Endothelial cell of umbilical vein (primary cell): ENCODE results near the gene TMEM41A. TPM values are rescaled to one million over a fixed set of nuclear protein-coding genes. Genes with fewer than 3 reads are reported as not detected.

ENCODE experiments used
- BruUV-seq: library from RNA; stranded (reverse); fragments of 400-500 nt; replicated peaks from 2 replicates; lab custom pipeline; 2021; lab: Mats Ljungman, UMichigan
- CTCF ChIA-PET: fragments of 300-600, 350-600 bp; sonication (Branson Sonifier 250); formaldehyde crosslinking; loops from one replicate; lab custom pipeline; 2021; ENCODE audit warnings: antibody characterized with exemption, inconsistent platforms; lab: Charles Lee
- POLR2A ChIA-PET: fragments of 300-600, 350-600 bp; sonication (Branson Sonifier 250); formaldehyde crosslinking; loops from one replicate; lab custom pipeline; 2021; ENCODE audit warnings: antibody characterized with exemption, inconsistent platforms; lab: Charles Lee
- DNase-seq: peaks from one replicate; pipeline ENCODE4 v3.0.0-alpha.2; 2011; ENCODE audit warnings: low read depth, low spot score
- FAIRE-seq: peaks from 2 replicates; lab custom pipeline; 2011; peaks lifted over from hg19 to GRCh38; lab: Jason Lieb, UNC
- H2AFZ ChIP-seq: 2 replicates; pipeline ENCODE4 v1.6.0; 2012; ENCODE audit warnings: low read depth, low read length, control low read depth, inconsistent platforms
- H3K27ac ChIP-seq: 2 replicates; pipeline ENCODE4 v1.5.1; 2011; ENCODE audit warnings: low read depth, mild to moderate bottlenecking, control low read depth, low read length, moderate library complexity; ENCODE audit not compliant: insufficient read depth
- H3K27me3 ChIP-seq, 2 experiments: 2 replicates each; pipeline versions ENCODE4 v1.6.0 to v1.6.1; 2011; ENCODE audit warnings: low read length in 2 of 2, mixed read lengths in 1 of 2; ENCODE audit not compliant: control insufficient read depth in 2 of 2, insufficient read depth in 2 of 2
- H3K36me3 ChIP-seq, 2 experiments: 2 replicates in 1 of 2; 3 replicates in 1 of 2; pipeline ENCODE4 v1.5.1; 2011; ENCODE audit warnings: low read length in 2 of 2, mild to moderate bottlenecking in 1 of 2, moderate library complexity in 1 of 2; ENCODE audit not compliant: control insufficient read depth in 2 of 2, insufficient read depth in 2 of 2; ENCODE audit errors: extremely low read depth in 1 of 2
- H3K4me1 ChIP-seq: 3 replicates; pipeline ENCODE4 v1.5.1; 2011; ENCODE audit warnings: mild to moderate bottlenecking, low read length; ENCODE audit not compliant: control insufficient read depth, insufficient read depth; ENCODE audit errors: extremely low read depth
- H3K4me2 ChIP-seq: 2 replicates; pipeline ENCODE4 v1.6.1; 2011; ENCODE audit warnings: low read length, control low read depth, mixed read lengths; ENCODE audit not compliant: insufficient read depth
- H3K4me3 ChIP-seq, 3 experiments: fragments of 200-600 bp in 1 of 3; sonication (generic), shearing (Covaris generic) in 1 of 3; replicated peaks in 1 of 3; 2 replicates each; pipeline ENCODE4 v1.5.1; 2011 to 2016; ENCODE audit warnings: control low read depth in 3 of 3, low read length in 3 of 3, mild to moderate bottlenecking in 2 of 3, inconsistent platforms in 1 of 3, low read depth in 1 of 3, moderate library complexity in 1 of 3; ENCODE audit not compliant: insufficient read depth in 1 of 3
- H3K79me2 ChIP-seq: 2 replicates; pipeline ENCODE4 v1.6.0; 2012; ENCODE audit warnings: low read length, inconsistent platforms; ENCODE audit not compliant: control insufficient read depth, insufficient read depth
- H3K9ac ChIP-seq: replicated peaks from 2 replicates; pipeline ENCODE3; 2011; ENCODE audit warnings: low read length, control low read depth; ENCODE audit not compliant: insufficient read depth; ENCODE audit errors: extremely low read depth
- H3K9me1 ChIP-seq: replicated peaks from 3 replicates; pipeline ENCODE4 v1.6.0; 2011; ENCODE audit warnings: mild to moderate bottlenecking, low read length; ENCODE audit not compliant: control insufficient read depth, insufficient read depth; ENCODE audit errors: extremely low read depth
- H3K9me3 ChIP-seq: replicated peaks from 2 replicates; pipeline ENCODE4 v1.5.1; 2012; ENCODE audit warnings: low read length, inconsistent platforms; ENCODE audit not compliant: control insufficient read depth, insufficient read depth
- H4K20me1 ChIP-seq: replicated peaks from 2 replicates; pipeline ENCODE3; 2011; ENCODE audit warnings: mild to moderate bottlenecking, low read length; ENCODE audit not compliant: control insufficient read depth, insufficient read depth; ENCODE audit errors: extremely low read depth
- CTCF ChIP-seq, 2 donors: IDR thresholded peaks; 1 replicate in 1 of 2; 2 replicates in 1 of 2; pipeline ENCODE4 v1.5.1; 2011; ENCODE audit warnings: low read length in 2 of 2, mild to moderate bottlenecking in 2 of 2, moderate library complexity in 2 of 2, control low read depth in 1 of 2, inconsistent platforms in 1 of 2, low read depth in 1 of 2; ENCODE audit not compliant: insufficient read depth in 1 of 2; ENCODE audit errors: extremely low read depth in 1 of 2
- EZH2 ChIP-seq: IDR thresholded peaks from 2 replicates; pipeline ENCODE4 v1.6.1; 2012; ENCODE audit warnings: borderline replicate concordance, low read depth, mild to moderate bottlenecking, moderate library complexity, low read length, inconsistent platforms; ENCODE audit not compliant: severe bottlenecking
- FOS ChIP-seq: IDR thresholded peaks from 2 replicates; pipeline ENCODE4 v1.6.1; 2011; ENCODE audit warnings: mild to moderate bottlenecking, low read length, moderate library complexity, borderline replicate concordance; ENCODE audit not compliant: insufficient read depth
- GATA2 ChIP-seq: IDR thresholded peaks from 2 replicates; pipeline ENCODE4 v1.7.0; 2011; ENCODE audit warnings: low read depth, mild to moderate bottlenecking, moderate library complexity, mixed read lengths, low read length; ENCODE audit not compliant: insufficient read length, insufficient read depth
- JUN ChIP-seq: IDR thresholded peaks from 2 replicates; pipeline ENCODE4 v1.6.1; 2011; ENCODE audit warnings: borderline replicate concordance, low read depth; ENCODE audit not compliant: insufficient read length, insufficient read depth
- MAX ChIP-seq: IDR thresholded peaks from 2 replicates; pipeline ENCODE4 v1.6.1; 2011; ENCODE audit not compliant: insufficient read depth, insufficient read length
- MYC ChIP-seq: IDR thresholded peaks from one replicate; pipeline ENCODE4 v1.6.1; 2011; ENCODE audit warnings: mild to moderate bottlenecking, low read depth, low read length
- POLR2A ChIP-seq: IDR thresholded peaks from 2 replicates; pipeline ENCODE4 v1.6.1; 2012; ENCODE audit warnings: low read depth, mild to moderate bottlenecking, control low read depth, low read length
- POLR2AphosphoS5 ChIP-seq: IDR thresholded peaks from 2 replicates; pipeline ENCODE4 v1.6.1; 2012; ENCODE audit warnings: low read depth, mild to moderate bottlenecking, control low read depth, low read length, moderate library complexity; ENCODE audit not compliant: insufficient read depth
- dilution Hi-C: fragments of 300-500 bp; cut with MboI; formaldehyde crosslinking; loops from one replicate; pipeline ENCODE4 v1.15.0; 2019; ENCODE audit warnings: low sequenced_read_pairs; ENCODE audit not compliant: extremely low pct_ligation_motif_present
- intact Hi-C: fragments of 100-400 bp; cut with micrococcal nuclease; formaldehyde crosslinking; loops from one replicate; pipeline ENCODE4 v1.10.0; 2022
- polyA plus RNA-seq, 4 experiments: library from polyadenylated mRNA; depleted of rRNA in 3 of 4; stranded (reverse) in 3 of 4; unstranded in 1 of 4; fragments of >200 nt; gene quantifications; 2 replicates each; pipeline versions ENCODE4 v1.2.1 to v1.2.3, GENCODE V29; 2011 to 2012; ENCODE audit warnings: missing spikeins in 1 of 4
- total RNA-seq: library from RNA; stranded (reverse); gene quantifications from 2 replicates; pipeline ENCODE4 v1.2.3, GENCODE V29; 2021

Gene TMEM41A
- total and polyA plus RNA-seq, 2 donors (not counting 3 experiments of a cell fraction or from before 2014, with no cell fraction given), result 15.9 to 16.0 TPM

- TF ChIP-seq JUN (no peak), CTCF (IDR thresholded peaks at IDR 0.05; ENCODE audit: extremely low read depth in 1 of 2, insufficient read depth in 1 of 2, low read depth in 1 of 2, low read length in 2 of 2) (no peak), POLR2AphosphoS5 (no peak), MYC (no peak), GATA2 (no peak), EZH2 (no peak), POLR2A (no peak), MAX (no peak), FOS (no peak)
- ChIA-PET CTCF (interaction anchor here (1.5 kb wide), 1 partner anchor 33 kb away, joined by 5 read pairs; no protein-coding TSS in a partner anchor), POLR2A (no interaction called here)
- FAIRE-seq (no peak), DNase-seq (no peak)
- Histone ChIP-seq H3K36me3 (no peaks in the 10 kb centered on the region), H4K20me1 (no peaks in the 10 kb centered on the region), H3K4me1 (no peaks in the 10 kb centered on the region), H3K27ac (no peak overlapping the region), H3K9me3 (no peaks in the 10 kb centered on the region), H3K79me2 (no peaks in the 10 kb centered on the region), H3K9me1 (peaks cover 3% of the 10 kb centered on the region), H3K9ac (no peak overlapping the region), H3K4me2 (no peak overlapping the region), H3K4me3 (no peak overlapping the region), H3K27me3 (no peaks in the 10 kb centered on the region), H2AFZ (no peak overlapping the region)
- BruUV-seq, result no TSS peak
- intact Hi-C loops (no loop called here), dilution Hi-C loops (no loop called here)
These were observed 27.6 kb upstream of the TMEM41A start for GRCh38 chr3:185526349-185526951.
